Spleen (tissue), 7 donors: Measurements from ENCODE around the gene C8G.

Experiments
- CTCF ChIP-seq, 11 experiments: fragments of 200-600 bp in 7 of 11; fragments of 450-650 bp in 4 of 11; sonication (generic) in 4 of 11; IDR thresholded peaks in 8 of 11; conservative IDR thresholded peaks in 3 of 11; 1 replicate in 7 of 11; 2 replicates in 4 of 11; pipeline versions ENCODE4 v1.4.0 to v1.8.0; 2016 to 2021; ENCODE audit warnings: antibody characterized with exemption in 11 of 11, inconsistent platforms in 4 of 11, mild to moderate bottlenecking in 1 of 11
- POLR2A ChIP-seq, 3 donors: fragments of 450-650 bp; IDR thresholded peaks; one replicate each; pipeline ENCODE4 v1.5.1; 2017; ENCODE audit warnings: antibody characterized with exemption in 3 of 3, mild to moderate bottlenecking in 1 of 3
- donor health status: DM: no; HTN: no; CAD: no; lungs with moderate emphysema.
- donor health status: DM: no; HTN: no; CAD: no.
- donor health status: DM: no; HTN: no; CAD: no.

DNA sequence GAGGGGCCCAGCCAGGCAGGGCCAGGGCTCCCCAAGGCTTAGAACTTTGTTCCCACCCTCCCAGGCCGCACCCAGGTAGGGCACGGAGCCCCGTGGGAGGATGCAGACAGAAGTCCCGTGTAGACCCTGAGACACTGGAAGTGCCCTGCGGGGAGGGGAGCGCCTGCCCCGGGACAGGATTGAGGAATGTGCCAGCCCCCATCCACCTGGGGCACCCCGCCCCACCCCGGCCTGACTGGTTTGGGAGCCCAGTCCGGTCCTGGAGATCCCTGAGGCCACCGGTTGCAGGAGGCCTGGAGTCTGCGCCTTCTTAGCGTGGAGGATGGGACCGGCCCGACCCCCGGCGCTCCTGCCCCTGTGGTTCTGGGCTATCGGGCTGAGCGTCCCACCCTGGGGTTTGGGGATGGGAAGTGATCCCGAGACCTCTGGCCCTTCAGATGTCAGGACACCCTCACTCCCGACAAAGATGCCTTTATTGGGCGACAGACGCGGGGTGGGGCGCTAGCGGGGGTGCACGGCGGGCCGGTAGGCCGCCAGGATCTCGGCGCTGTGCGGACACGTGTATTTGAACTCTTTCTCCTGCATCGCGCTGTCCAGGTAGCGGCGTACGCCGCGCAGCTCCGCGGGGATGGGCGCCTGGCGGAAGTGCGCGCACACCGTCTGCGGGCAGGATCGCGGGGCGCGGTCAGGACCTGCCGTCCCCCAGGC, 49.3 kb downstream of the C8G start:
- no peak for TF ChIP-seq POLR2A (IDR thresholded peaks at IDR 0.05)
- no peak for TF ChIP-seq CTCF (IDR thresholded peaks at IDR 0.05 in 8 of 11, conservative IDR thresholded peaks at IDR 0.05 in 3 of 11)
